GM23338 (cell line): Measurements from ENCODE around the gene TCERG1L. TPM values are rescaled to one million over a fixed set of nuclear protein-coding genes. Genes with fewer than 3 reads are reported as not detected.

Experiments used
- ATAC-seq: fragments of 200-7000 bp; cut with Tn5 transposase; 3 replicates; pipeline ENCODE4 v1.9.1; 2020
- DNase-seq: peaks from one replicate; pipeline ENCODE4 v3.0.0-alpha.2; 2015; ENCODE audit warnings: low spot score
- H2AFZ ChIP-seq: fragments of 200-600 bp; sonication (generic); 2 replicates; pipeline ENCODE4 v1.8.0; 2016; ENCODE audit warnings: antibody characterized with exemption, mild to moderate bottlenecking, moderate library complexity
- H3F3A ChIP-seq: fragments of 200-600 bp; sonication (generic); replicated peaks from 2 replicates; pipeline ENCODE4 v1.8.0; 2017; ENCODE audit warnings: antibody characterized with exemption, mixed run types, low read depth
- H3K27ac ChIP-seq: fragments of 200-600 bp; sonication (generic); 2 replicates; pipeline ENCODE4 v1.6.1; 2016; ENCODE audit warnings: low read depth
- H3K27me3 ChIP-seq: fragments of 200-600 bp; sonication (generic); 2 replicates; pipeline ENCODE4 v1.8.0; 2016; ENCODE audit warnings: mild to moderate bottlenecking, mixed run types, moderate library complexity; ENCODE audit not compliant: insufficient read depth
- H3K36me3 ChIP-seq: fragments of 200-600 bp; sonication (generic); 2 replicates; pipeline ENCODE4 v1.8.0; 2016; ENCODE audit warnings: mild to moderate bottlenecking; ENCODE audit not compliant: insufficient read depth
- H3K4me1 ChIP-seq: fragments of 200-600 bp; sonication (generic); 2 replicates; pipeline ENCODE4 v1.8.0; 2016; ENCODE audit warnings: mild to moderate bottlenecking, moderate library complexity; ENCODE audit not compliant: insufficient read depth
- H3K4me2 ChIP-seq: fragments of 200-600 bp; sonication (generic); 2 replicates; pipeline ENCODE4 v1.7.1; 2017; ENCODE audit warnings: mixed run types
- H3K4me3 ChIP-seq: fragments of 200-600 bp; sonication (generic); 2 replicates; pipeline ENCODE4 v1.6.1; 2016; ENCODE audit warnings: mixed run types
- H3K79me2 ChIP-seq: fragments of 200-600 bp; sonication (generic); replicated peaks from 2 replicates; pipeline ENCODE4 v1.8.0; 2017; ENCODE audit warnings: mild to moderate bottlenecking; ENCODE audit not compliant: insufficient read depth
- H3K9me2 ChIP-seq: fragments of 200-600 bp; sonication (generic); 2 replicates; pipeline ENCODE4 v1.8.0; 2017; ENCODE audit not compliant: insufficient read depth
- H4K20me1 ChIP-seq: fragments of 200-600 bp; sonication (generic); replicated peaks from 2 replicates; pipeline ENCODE4 v1.8.0; 2017; ENCODE audit warnings: mild to moderate bottlenecking; ENCODE audit not compliant: insufficient read depth
- H3K27ac Mint-ChIP-seq: 2 replicates; pipeline ENCODE4 v1.8.0; 2020; ENCODE audit warnings: inconsistent platforms, mild to moderate bottlenecking, moderate library complexity, mixed read lengths
- H3K27me3 Mint-ChIP-seq: 3 replicates; pipeline ENCODE4 v1.8.0; 2022; ENCODE audit warnings: low read depth, mild to moderate bottlenecking, moderate library complexity, mixed read lengths, inconsistent platforms; ENCODE audit not compliant: insufficient read depth, poor library complexity
- H3K36me3 Mint-ChIP-seq: 3 replicates; pipeline ENCODE4 v1.8.0; 2021; ENCODE audit warnings: low read depth, mild to moderate bottlenecking, inconsistent platforms, moderate library complexity, mixed read lengths
- H3K4me1 Mint-ChIP-seq: 3 replicates; pipeline ENCODE4 v1.8.0; 2020; ENCODE audit warnings: mild to moderate bottlenecking, inconsistent platforms, mixed read lengths
- H3K4me3 Mint-ChIP-seq: 3 replicates; pipeline ENCODE4 v1.8.0; 2021; ENCODE audit warnings: moderate library complexity, mild to moderate bottlenecking, inconsistent platforms, mixed read lengths
- H3K9me3 Mint-ChIP-seq: 3 replicates; pipeline ENCODE4 v1.8.0; 2020; ENCODE audit warnings: moderate library complexity, mild to moderate bottlenecking, inconsistent platforms, mixed read lengths
- CREB1 ChIP-seq: fragments of 250-450 bp; sonication (Bioruptor Pico); IDR thresholded peaks from 2 replicates; pipeline ENCODE4 v1.5.0; 2020; ENCODE audit warnings: low read depth, mild to moderate bottlenecking, moderate library complexity
- CTCF ChIP-seq, 2 experiments: fragments of 200-600 bp in 1 of 2; sonication (generic) in 1 of 2; conservative IDR thresholded peaks; 2 replicates each; pipeline versions ENCODE4 v1.5.1 to v1.6.1; 2016 to 2017; ENCODE audit warnings: antibody characterized with exemption in 2 of 2, low read depth in 2 of 2, mild to moderate bottlenecking in 2 of 2, moderate library complexity in 1 of 2
- ETS1 ChIP-seq: IDR thresholded peaks from 2 replicates; pipeline ENCODE4 v1.6.1; 2016; ENCODE audit warnings: antibody characterized with exemption
- JUNB ChIP-seq: IDR thresholded peaks from one replicate; pipeline ENCODE4 v1.6.1; 2016; ENCODE audit warnings: antibody characterized with exemption; ENCODE audit not compliant: unreplicated experiment
- POLR2AphosphoS5 ChIP-seq: IDR thresholded peaks from 2 replicates; pipeline ENCODE4 v1.6.1; 2016; ENCODE audit warnings: antibody characterized with exemption, low read depth
- REST ChIP-seq: IDR thresholded peaks from one replicate; pipeline ENCODE4 v1.6.1; 2018; ENCODE audit warnings: antibody characterized with exemption; ENCODE audit not compliant: unreplicated experiment
- ZNF114 ChIP-seq: fragments of 250-450 bp; sonication (Bioruptor Pico); IDR thresholded peaks from 2 replicates; pipeline ENCODE4 v1.5.0; 2020; ENCODE audit warnings: mild to moderate bottlenecking, moderate library complexity
- ZNF462 ChIP-seq: fragments of 250-450 bp; sonication (Bioruptor Pico); IDR thresholded peaks from 2 replicates; pipeline ENCODE4 v1.5.0; 2020; ENCODE audit warnings: mild to moderate bottlenecking, moderate library complexity
- polyA plus RNA-seq: library from polyadenylated mRNA; unstranded; fragments of >200 nt; fragmentation: Nextera tagmentation; extraction: Ambion mirVana; gene quantifications from 2 replicates; pipeline ENCODE4 v1.2.1, GENCODE V29; 2016
- total RNA-seq: library from RNA; depleted of rRNA; stranded (reverse); fragments of >200 nt; shearing (Covaris generic); gene quantifications from 2 replicates; pipeline ENCODE4 v1.2.3, GENCODE V29; 2014

TCERG1L gene
- total and polyA plus RNA-seq, 2 experiments from 2014 or later = 3.9 to 5.5 TPM

- Histone ChIP-seq H3K79me2 (no peaks in the 10 kb centered on the region), H3K4me2 (no peak overlapping the region), H3K27me3 (no peaks in the 10 kb centered on the region), H3K4me3 (no peak overlapping the region), H3K4me1 (peaks cover 8% of the 10 kb centered on the region; the same call in 1 of the 2 replicates), H3F3A (peaks cover 8% of the 10 kb centered on the region; the same call in 1 of the 2 replicates), H3K9me2 (0 out of 2 replicates have a peak, but pooled peaks cover 5% of the 10 kb centered on the region), H4K20me1 (no peaks in the 10 kb centered on the region), H3K36me3 (0 out of 2 replicates have a peak, but pooled peaks cover 9% of the 10 kb centered on the region), H2AFZ (no peak overlapping the region), H3K27ac (peak overlapping the region; percentile 94)
- TF ChIP-seq CREB1 (CRISPR knock-in tag) (no peak), CTCF (conservative IDR thresholded peaks at IDR 0.05; ENCODE audit: low read depth in 2 of 2) (no peak), ZNF114 (CRISPR knock-in tag) (no peak), REST (no peak), ZNF462 (CRISPR knock-in tag) (no peak), JUNB (no peak), POLR2AphosphoS5 (no peak), ETS1 (no peak)
- Mint-ChIP-seq H3K36me3 (peaks cover 63% of the 10 kb centered on the region), H3K4me3 (no peak overlapping the region), H3K27me3 (peaks cover 15% of the 10 kb centered on the region), H3K27ac (no peak overlapping the region), H3K9me3 (peaks cover 88% of the 10 kb centered on the region), H3K4me1 (peaks cover 21% of the 10 kb centered on the region)
- ATAC-seq = no peak
- DNase-seq = no peak
Measured at GRCh38 chr10:131047501-131047900, 264.0 kb downstream of the TCERG1L start.
